GM12873 (cell line): Measurements from ENCODE around the gene RSBN1L.

Experiments used
- TF ChIP-seq, protein P1 (sequence below): IDR thresholded peaks from 2 replicates; pipeline ENCODE4 v1.5.1; 2012; ENCODE audit warnings: low read depth, mild to moderate bottlenecking, moderate library complexity, low read length, control low read depth; ENCODE audit not compliant: insufficient read depth; ENCODE audit errors: missing control alignments

Gene RSBN1L

DNA sequence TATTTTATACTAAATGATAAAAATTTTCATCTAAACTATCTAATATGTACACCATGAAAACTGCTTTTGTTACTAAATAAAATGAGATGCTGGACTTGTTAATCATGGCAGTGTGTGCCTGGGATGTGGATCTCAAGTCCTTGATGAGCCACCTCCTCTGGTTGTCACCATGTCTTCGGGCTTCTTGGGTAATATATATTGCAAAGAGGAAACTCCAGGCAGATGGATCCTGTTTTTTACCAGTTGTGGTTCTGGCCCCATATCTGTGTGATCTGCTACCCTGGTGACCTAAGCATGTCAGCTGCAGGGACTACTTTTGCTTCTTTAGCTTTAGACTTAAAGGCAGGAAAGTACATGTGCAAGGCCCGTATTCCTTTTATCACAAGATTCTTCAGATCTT lies 55.8 kb downstream of the RSBN1L start:
- TF ChIP-seq, protein P1, sequence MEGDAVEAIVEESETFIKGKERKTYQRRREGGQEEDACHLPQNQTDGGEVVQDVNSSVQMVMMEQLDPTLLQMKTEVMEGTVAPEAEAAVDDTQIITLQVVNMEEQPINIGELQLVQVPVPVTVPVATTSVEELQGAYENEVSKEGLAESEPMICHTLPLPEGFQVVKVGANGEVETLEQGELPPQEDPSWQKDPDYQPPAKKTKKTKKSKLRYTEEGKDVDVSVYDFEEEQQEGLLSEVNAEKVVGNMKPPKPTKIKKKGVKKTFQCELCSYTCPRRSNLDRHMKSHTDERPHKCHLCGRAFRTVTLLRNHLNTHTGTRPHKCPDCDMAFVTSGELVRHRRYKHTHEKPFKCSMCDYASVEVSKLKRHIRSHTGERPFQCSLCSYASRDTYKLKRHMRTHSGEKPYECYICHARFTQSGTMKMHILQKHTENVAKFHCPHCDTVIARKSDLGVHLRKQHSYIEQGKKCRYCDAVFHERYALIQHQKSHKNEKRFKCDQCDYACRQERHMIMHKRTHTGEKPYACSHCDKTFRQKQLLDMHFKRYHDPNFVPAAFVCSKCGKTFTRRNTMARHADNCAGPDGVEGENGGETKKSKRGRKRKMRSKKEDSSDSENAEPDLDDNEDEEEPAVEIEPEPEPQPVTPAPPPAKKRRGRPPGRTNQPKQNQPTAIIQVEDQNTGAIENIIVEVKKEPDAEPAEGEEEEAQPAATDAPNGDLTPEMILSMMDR, result no peak

GRCh38 chr7:77753173-77753572 lies 56.9 kb downstream of the RSBN1L start:
- TF ChIP-seq, protein P1, result no peak

DNA sequence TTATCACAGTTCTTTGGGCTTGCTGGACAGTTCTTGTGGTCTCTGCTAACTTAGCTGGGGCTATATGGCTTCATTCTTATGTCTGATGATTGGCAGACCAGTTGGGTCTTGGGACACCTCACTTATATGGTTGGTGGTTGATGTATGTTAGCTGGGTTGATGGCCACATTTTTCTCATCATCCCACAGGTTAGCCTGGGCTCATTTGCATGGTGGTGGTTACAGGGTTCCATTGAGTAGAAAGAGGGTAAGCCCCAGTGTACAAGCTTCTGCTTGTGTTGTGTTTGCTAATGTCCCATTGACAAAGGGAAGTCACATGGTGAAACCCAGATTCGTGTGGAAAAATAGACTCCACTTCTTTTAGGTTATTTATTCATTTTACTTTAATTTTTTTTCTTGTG lies 61.3 kb downstream of the RSBN1L start:
- TF ChIP-seq, protein P1, result no peak

- TF ChIP-seq, protein P1, result peak; percentile 62
These were observed 63.1 kb downstream of the RSBN1L start for GRCh38 chr7:77759294-77759889.

DNA sequence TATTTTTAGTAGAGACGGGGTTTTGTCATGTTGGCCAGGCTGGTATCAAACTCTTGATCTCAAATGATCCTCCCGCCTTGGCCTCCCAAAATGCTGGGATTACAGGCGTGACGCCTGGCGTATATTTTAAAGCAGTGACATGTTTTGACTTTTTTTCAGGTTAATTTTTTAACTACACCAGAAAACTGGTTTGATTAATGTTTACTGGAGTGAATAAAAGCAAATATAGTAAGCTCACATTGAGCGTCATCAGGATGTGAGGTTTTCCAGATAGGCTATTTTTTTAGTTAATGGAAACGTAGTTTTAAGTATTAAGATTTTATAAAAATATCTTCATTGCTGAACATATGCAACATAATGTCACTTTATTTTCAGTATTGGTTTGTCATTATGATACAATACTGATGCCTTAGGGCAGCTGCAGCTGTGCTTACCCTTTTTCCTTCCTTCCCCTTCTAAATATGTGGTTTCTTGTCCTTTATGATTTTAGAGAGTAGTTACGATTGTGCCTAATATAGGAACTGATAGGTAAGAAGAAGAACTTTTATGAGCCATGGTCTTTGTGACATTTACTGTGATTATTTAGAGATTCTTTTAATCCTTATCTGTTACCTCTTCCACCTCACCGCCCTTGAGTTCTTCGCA lies 64.7 kb downstream of the RSBN1L start:
- TF ChIP-seq, protein P1, result no peak

DNA sequence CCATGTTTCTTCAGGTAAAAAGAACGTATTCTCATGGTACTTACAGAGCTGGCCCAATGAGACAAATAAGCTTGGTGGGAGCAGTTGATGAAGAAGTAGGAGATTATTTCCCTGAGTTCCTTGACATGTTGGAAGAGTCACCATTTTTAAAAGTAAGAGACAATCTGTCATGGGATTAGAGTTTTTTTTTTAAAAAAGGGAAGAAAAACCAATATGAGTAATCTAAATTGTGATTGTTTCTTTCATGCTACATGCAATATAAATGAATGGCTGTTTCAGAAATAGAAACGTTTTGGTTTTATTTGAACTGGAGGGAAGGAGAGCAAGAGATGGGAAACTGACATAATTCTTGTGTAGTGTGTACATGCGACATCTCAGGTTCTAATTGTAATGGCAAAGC lies 69.2 kb downstream of the RSBN1L start:
- TF ChIP-seq, protein P1, result no peak

DNA sequence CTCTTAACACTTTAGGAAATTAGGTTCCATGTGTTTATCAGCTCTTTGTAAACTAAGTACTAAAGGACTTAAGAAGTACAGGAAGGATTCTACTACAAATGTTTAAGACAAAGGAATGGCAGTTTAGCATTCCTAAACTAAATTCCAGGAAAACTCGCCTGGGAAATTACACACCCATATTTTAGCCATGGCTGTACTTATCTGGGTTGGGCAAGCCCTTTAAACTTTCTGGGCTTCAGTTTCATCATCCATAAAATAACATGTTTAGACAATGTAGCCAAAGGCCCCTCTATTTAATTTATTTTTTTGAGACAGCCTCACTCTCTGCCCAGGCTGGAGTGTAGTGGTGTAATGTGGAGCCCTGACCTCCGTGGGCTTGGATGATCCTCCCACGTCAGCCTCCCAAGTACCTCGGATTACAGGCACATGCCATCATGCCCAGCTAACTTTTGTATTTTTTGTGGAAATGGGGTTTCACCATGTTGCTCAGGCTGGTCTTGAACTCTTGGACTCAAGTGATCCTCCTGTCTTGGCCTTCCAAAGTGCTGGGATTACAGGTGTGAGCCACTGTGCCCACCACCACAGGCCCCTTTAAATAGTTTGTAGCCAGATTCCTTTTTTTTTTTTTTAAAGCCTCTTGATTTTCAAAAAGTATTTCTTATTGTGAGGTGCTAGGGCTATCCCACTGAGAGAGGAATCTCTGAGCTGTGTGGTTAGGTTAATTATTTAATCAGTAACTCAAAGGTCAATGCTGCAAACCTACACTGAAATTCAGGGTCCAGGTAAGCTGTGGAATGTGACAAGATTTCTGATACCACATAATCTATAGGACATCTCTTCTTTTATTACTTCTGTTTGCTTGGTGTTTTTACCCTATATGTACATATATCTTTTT lies 69.9 kb downstream of the RSBN1L start:
- TF ChIP-seq, protein P1, result no peak
